GM19397 (cell line): ENCODE results near the gene ZBTB44.
A peak's percentile ranks its signal among the peaks of the same experiment; 100 is the strongest.
"Not testable (repeated sequence)": the region's sequence is repeated elsewhere in the genome, so short reads cannot be mapped to it uniquely, and the experiment has no call there.

Experiments used
- ATAC-seq: cut with Tn5 transposase; IDR thresholded peaks from one replicate; pipeline ENCODE4 v1.9.1; 2021; ENCODE audit warnings: mild to moderate bottlenecking, moderate library complexity; ENCODE audit not compliant: unreplicated experiment

The ZBTB44 gene

GRCh38 chr11:130249929-130250328 lies 64.8 kb downstream of the ZBTB44 start:
- ATAC-seq, result not testable (repeated sequence)

- ATAC-seq, result no peak
Observed at GRCh38 chr11:130249371-130249770, 65.3 kb downstream of the ZBTB44 start.

GRCh38 chr11:130247319-130247718 lies 67.4 kb downstream of the ZBTB44 start:
- ATAC-seq, result no peak

GRCh38 chr11:130246738-130247137 lies 68.0 kb downstream of the ZBTB44 start:
- no peak for ATAC-seq

- ATAC-seq, result no peak
Observed at GRCh38 chr11:130246270-130246669, 68.4 kb downstream of the ZBTB44 start.

GRCh38 chr11:130245375-130245774 lies 69.3 kb downstream of the ZBTB44 start:
- not testable (repeated sequence) for ATAC-seq

- no peak for ATAC-seq
Observed at GRCh38 chr11:130244848-130245247, 69.9 kb downstream of the ZBTB44 start.

- peak; percentile 71 for ATAC-seq
Observed at GRCh38 chr11:130243816-130244215, 70.9 kb downstream of the ZBTB44 start.

- no peak for ATAC-seq
Observed at GRCh38 chr11:130241713-130242112, 73.0 kb downstream of the ZBTB44 start.

- no peak for ATAC-seq
Observed at GRCh38 chr11:130237282-130238006, 77.3 kb downstream of the ZBTB44 start.

- ATAC-seq, result no peak
Observed at GRCh38 chr11:130234315-130234714, 80.4 kb downstream of the ZBTB44 start.

- ATAC-seq, result not testable (repeated sequence)
Observed at GRCh38 chr11:130233888-130234287, 80.8 kb downstream of the ZBTB44 start.

- ATAC-seq, result not testable (repeated sequence)
Observed at GRCh38 chr11:130233486-130233885, 81.2 kb downstream of the ZBTB44 start.

GRCh38 chr11:130227373-130227772 lies 87.3 kb downstream of the ZBTB44 start:
- no peak for ATAC-seq

GRCh38 chr11:130223291-130223971 lies 91.3 kb downstream of the ZBTB44 start:
- ATAC-seq, result no peak

- no peak for ATAC-seq
Observed at GRCh38 chr11:130220311-130221035, 94.2 kb downstream of the ZBTB44 start.

- ATAC-seq, result no peak
Observed at GRCh38 chr11:130219148-130219547, 95.6 kb downstream of the ZBTB44 start.

- ATAC-seq, result no peak
Observed at GRCh38 chr11:130218501-130219070, 96.1 kb downstream of the ZBTB44 start.

- ATAC-seq, result no peak
Observed at GRCh38 chr11:130217133-130218031, 97.3 kb downstream of the ZBTB44 start.

GRCh38 chr11:130216591-130217132 lies 98.1 kb downstream of the ZBTB44 start:
- ATAC-seq, result no peak
